Skeletal muscle satellite cell (primary cell): Measurements from ENCODE around the gene SIPA1L2.
"Not testable (repeated sequence)": the region's sequence is repeated elsewhere in the genome, so short reads cannot be mapped to it uniquely, and the experiment has no call there.

Experiments
- H3K27me3 ChIP-seq: 2 replicates; pipeline ENCODE4 v1.7.0; 2013; ENCODE audit warnings: low read length; ENCODE audit not compliant: control insufficient read depth, insufficient read depth
- H3K36me3 ChIP-seq: 2 replicates; pipeline ENCODE4 v1.7.0; 2013; ENCODE audit warnings: mild to moderate bottlenecking, control low read depth, low read length; ENCODE audit not compliant: insufficient read depth
- H3K4me1 ChIP-seq: 2 replicates; pipeline ENCODE4 v1.7.0; 2013; ENCODE audit warnings: low read length; ENCODE audit not compliant: control insufficient read depth, insufficient read depth
- H3K4me2 ChIP-seq: 2 replicates; pipeline ENCODE4 v1.7.0; 2013; ENCODE audit warnings: mild to moderate bottlenecking, low read length
- H3K4me3 ChIP-seq: 2 replicates; pipeline ENCODE4 v1.7.0; 2013; ENCODE audit warnings: low read length
- H3K9ac ChIP-seq: 2 replicates; pipeline ENCODE4 v1.7.0; 2013; ENCODE audit warnings: mild to moderate bottlenecking, low read depth, low read length, moderate library complexity
- H3K9me3 ChIP-seq: replicated peaks from 2 replicates; pipeline ENCODE4 v1.7.0; 2013; ENCODE audit warnings: mild to moderate bottlenecking, control low read depth, low read length

SIPA1L2 gene

DNA sequence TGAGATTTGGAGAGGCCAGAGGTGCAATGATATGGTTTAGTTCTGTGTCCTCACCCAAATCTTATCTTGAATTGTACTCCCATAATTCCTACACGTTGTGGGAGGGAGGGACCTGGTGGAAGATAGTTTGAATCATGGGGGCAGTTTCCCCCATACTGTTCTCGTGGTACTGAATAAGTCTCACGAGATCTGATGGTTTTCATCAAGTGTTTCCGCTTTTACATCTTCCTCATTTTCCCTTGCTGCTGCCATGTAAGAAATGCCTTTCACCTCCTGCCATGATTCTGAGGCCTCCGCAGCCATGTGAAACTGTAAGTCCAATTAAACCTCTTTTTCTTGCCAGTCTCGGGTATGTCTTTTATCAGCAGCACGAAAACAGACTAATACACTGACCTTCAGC, 17.1 kb downstream of the SIPA1L2 start:
- H3K36me3 ChIP-seq, H3K4me2 ChIP-seq, H3K27me3 ChIP-seq, H3K9ac ChIP-seq, H3K4me3 ChIP-seq, H3K9me3 ChIP-seq: not testable (repeated sequence)
- peaks cover 14% of the 10 kb centered on the region for H3K4me1 ChIP-seq

DNA sequence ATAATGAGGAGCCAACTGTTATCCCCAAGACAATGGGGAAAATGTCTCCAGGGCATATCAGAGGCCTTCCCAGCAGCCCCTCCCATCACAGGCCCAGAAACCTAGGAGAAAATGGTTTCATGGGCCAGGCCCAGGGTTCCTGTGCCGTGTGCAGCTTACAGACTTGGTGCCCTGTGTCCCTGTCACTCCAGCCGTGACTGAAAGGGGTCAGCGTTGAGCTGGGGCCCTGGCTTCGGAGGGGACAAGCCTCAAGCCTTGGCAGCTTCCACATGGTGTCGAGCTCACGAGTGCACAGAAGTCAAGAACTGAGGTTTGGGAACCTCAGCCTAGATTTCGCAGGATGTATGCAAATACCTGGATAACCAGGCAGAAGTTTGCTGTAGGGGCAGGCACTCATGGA, 18.1 kb downstream of the SIPA1L2 start:
- H3K4me1 ChIP-seq: peaks cover 14% of the 10 kb centered on the region
- H3K9me3 ChIP-seq: no peaks in the 10 kb centered on the region
- H3K9ac ChIP-seq: no peak overlapping the region
- H3K36me3 ChIP-seq: no peaks in the 10 kb centered on the region
- no peak overlapping the region for H3K4me3 ChIP-seq
- H3K4me2 ChIP-seq: no peak overlapping the region
- H3K27me3 ChIP-seq: no peaks in the 10 kb centered on the region

DNA sequence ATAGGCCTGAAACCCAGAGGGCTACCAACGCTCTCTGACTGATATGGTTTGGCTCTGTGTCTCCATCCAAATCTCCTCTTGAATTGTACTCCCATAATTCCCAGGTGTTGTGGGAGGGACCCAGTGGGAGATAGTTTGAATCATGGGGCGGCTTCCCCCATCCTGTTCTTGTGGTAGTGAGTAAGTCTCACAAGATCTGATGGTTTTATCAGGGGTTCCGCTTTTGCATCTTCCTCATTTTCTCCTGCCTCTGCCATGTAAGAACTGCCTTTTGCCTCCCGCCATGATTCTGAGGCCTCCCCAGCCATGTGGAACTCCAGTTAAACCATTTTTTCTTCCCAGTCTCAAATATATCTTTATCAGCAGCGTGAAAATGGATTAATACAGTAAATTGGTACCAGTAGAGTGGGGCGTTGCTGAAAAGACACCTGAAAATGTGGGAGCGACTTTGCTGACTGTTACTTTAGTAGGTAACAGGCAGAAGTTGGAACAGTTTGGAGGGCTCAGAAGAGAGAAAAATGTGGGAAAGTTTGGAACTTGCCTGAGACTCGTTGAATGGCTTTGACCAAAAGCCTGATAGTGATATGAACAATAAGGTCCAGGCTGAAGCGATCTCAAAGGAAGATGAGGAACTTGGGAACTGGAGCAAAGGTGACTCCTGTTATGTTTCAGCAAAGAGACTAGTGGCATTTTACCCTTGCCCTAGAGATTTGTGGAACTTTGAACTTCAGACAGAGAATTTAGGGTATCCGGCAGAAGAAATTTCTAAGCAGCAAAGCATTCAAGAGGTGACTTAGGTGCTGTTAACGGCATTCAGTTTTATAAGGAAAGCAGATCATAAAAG, 18.8 kb downstream of the SIPA1L2 start:
- H3K4me2 ChIP-seq, H3K9me3 ChIP-seq, H3K36me3 ChIP-seq, H3K4me3 ChIP-seq, H3K27me3 ChIP-seq, H3K9ac ChIP-seq: not testable (repeated sequence)
- peaks cover 14% of the 10 kb centered on the region for H3K4me1 ChIP-seq

DNA sequence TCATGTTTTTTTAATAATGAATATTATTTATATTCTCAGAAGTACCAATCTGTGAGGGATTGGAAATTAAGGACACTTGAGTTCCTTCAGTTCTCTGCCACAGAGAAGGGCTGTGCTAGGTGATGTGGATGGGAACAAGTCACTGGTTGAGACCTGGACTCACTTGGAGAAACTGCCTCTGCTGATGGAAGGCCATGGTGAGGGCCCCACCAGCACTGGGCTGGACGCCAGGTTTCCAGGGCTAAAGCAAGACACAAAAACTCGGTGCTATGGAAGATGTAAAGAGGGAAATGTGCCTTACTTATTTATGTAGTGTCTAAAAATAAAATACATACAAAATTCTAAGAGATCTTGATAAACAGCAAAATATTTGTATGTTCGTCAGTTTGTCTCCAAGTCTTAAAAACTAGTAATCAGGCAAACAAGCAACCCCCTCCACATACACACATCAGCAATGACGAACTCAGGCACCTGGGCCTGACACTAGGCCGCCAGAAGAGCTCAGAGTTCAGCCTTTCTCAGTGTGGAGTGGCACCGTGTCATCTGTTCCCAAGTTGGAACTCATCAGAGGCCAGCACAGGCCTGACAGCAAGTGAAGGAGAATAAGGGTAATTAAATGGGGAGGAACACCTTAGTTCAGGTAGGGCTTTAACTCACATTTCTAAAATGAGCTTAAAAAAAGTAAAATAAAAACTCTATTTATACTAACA, 19.6 kb downstream of the SIPA1L2 start:
- no peaks in the 10 kb centered on the region for H3K9me3 ChIP-seq
- H3K27me3 ChIP-seq: no peaks in the 10 kb centered on the region
- no peaks in the 10 kb centered on the region for H3K36me3 ChIP-seq
- peaks cover 14% of the 10 kb centered on the region for H3K4me1 ChIP-seq
- H3K4me2 ChIP-seq: no peak overlapping the region
- H3K4me3 ChIP-seq: no peak overlapping the region
- no peak overlapping the region for H3K9ac ChIP-seq

DNA sequence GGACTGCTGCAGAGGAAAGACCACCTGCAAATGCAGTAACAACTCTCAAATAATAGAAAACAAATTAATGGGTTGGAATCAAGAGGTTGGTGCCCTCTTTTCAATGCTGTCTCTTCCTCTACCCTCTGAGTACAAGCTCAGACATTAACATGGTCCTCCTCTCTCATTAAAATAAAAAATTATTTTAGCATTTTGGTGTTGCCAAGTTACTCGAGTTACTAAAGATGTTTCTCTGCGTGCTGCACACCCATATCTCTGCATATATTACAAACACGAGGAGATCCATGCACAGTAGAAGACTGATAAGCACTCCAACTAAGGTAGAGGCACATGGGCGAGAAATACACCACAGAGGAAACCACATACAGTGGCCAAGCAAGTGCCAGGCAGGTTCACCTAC, 21.5 kb downstream of the SIPA1L2 start:
- Histone ChIP-seq H3K36me3 (no peaks in the 10 kb centered on the region), H3K4me1 (peaks cover 3% of the 10 kb centered on the region), H3K4me3 (no peak overlapping the region), H3K9ac (no peak overlapping the region), H3K4me2 (no peak overlapping the region), H3K27me3 (no peaks in the 10 kb centered on the region), H3K9me3 (no peaks in the 10 kb centered on the region)

DNA sequence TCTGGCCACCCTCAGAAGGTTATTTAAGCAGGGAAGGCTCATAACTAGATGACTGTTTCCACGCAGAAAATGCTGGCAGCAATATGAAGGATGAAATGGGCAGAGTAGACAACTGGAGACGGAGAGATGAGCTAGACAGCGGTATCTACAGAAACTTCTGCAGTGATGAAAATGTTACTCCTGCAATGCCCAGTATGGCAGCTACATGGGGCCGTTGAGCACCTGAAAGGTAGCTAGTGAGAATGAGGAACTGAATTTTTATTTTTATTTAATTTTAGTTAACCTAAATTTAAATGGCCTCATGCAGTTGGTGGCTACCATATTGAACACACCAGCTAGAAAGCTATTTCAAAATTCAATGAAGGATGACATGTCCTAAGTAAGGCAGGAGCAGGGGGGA, 27.3 kb downstream of the SIPA1L2 start:
- H3K36me3 ChIP-seq: no peaks in the 10 kb centered on the region
- peaks cover 5% of the 10 kb centered on the region for H3K4me1 ChIP-seq
- no peak overlapping the region for H3K9ac ChIP-seq

DNA sequence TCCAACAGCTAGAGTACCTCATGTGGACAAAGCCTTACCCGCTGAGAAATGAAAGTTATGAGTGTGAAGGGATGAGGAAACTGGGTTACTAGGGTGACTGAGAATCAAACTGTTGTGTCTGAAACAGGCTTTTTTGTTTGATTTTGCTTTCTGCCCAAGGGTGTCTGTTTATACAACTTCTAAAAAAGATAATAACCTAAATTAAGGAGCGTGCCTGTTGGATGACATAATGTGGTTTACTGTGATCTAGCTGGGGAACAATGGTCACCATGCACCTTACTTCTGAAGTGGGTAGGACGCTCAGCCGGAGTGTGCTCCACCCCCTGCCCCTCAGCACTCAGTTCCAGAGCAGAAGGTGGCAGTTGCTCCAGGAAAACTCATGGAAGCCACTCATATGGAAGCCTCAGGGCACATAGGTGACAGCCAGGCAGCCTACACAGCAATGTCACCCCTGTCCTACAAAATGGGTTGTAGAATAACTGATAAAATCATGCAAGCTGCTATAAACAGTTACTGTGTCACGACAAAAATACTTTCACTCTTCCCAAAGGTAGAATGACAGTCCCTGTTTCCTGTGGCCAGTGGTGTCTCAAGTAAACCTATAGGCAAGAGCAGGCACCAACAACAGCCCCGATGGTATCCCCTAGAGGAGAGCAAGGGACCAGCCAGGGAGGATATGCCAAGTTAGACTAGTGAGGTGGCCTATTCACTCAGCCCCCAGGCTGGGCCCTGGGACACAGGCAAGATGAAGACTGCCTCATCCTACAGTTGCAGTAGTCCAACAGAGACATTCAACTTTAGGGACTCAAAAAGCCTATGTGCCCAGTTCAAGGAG, 29.3 kb downstream of the SIPA1L2 start:
- Histone ChIP-seq H3K4me1 (peaks cover 5% of the 10 kb centered on the region), H3K4me2 (no peak overlapping the region), H3K9me3 (no peaks in the 10 kb centered on the region), H3K36me3 (no peaks in the 10 kb centered on the region), H3K4me3 (no peak overlapping the region), H3K27me3 (no peaks in the 10 kb centered on the region), H3K9ac (no peak overlapping the region)

More for the DNA sequence above, 27.3 kb downstream of the SIPA1L2 start:
- Histone ChIP-seq H3K27me3 (no peaks in the 10 kb centered on the region), H3K4me3 (no peak overlapping the region), H3K4me2 (no peak overlapping the region), H3K9me3 (no peaks in the 10 kb centered on the region)

DNA sequence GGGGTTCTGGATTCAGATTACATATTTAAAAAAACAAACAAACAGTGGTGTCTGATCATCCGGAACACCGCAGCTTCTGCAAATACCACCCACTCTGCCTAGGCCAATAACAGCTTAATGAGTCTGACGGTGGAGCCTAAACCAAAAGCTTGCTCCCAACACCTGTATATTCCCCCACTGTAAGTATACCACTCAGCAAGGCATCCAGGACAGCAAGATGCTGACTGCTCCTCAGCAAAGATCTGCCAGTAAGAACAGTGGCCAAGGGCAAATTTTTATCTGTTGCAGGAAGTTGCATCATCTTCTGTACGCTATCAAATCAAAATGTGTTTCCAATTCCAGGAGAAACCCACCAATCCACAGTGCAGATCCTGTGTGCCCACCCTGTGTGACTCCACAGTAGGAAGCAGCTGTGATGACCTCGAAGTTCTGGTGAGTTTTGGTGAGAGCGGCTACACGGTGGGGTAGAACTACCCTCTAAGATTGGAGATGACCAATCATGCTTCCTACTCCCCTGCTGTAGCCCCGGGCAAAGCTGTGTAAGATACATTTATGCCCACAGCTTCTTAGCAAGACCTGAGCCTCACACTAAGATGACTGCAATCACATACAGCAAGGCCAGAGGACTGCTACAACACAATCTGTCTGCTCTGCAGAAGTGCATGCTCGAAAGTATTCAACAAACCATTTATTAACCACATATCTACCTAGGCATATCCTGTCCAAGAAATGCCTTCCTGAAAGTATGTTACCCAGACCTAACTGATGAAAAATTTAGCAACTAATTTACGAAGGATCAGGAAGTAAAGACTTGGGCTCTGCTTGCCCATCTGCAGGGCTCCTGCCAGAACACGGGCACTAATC, 30.5 kb downstream of the SIPA1L2 start:
- H3K9me3 ChIP-seq: no peaks in the 10 kb centered on the region
- no peak overlapping the region for H3K9ac ChIP-seq
- no peaks in the 10 kb centered on the region for H3K27me3 ChIP-seq
- H3K4me1 ChIP-seq: peaks cover 5% of the 10 kb centered on the region
- no peaks in the 10 kb centered on the region for H3K36me3 ChIP-seq
- no peak overlapping the region for H3K4me3 ChIP-seq
- no peak overlapping the region for H3K4me2 ChIP-seq

DNA sequence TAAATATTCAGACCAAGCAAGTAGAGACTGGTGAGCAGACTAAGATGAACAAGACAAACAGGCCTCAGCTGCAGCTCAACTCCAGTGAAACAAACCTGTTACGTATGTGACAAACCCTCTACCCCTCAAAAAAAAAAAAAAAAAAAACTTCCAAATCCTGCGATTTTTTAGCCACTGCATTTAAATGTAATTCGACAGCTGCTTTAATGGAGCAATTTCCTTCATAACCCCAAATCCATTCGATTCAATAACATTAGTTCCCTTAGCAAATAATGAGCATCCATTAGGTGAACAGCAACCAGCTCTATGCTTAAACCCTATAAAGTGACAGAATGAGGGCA, 31.1 kb downstream of the SIPA1L2 start:
- Histone ChIP-seq H3K4me1 (peaks cover 5% of the 10 kb centered on the region), H3K4me3 (no peak overlapping the region), H3K4me2 (no peak overlapping the region), H3K9ac (no peak overlapping the region), H3K9me3 (no peaks in the 10 kb centered on the region), H3K27me3 (no peaks in the 10 kb centered on the region), H3K36me3 (no peaks in the 10 kb centered on the region)

DNA sequence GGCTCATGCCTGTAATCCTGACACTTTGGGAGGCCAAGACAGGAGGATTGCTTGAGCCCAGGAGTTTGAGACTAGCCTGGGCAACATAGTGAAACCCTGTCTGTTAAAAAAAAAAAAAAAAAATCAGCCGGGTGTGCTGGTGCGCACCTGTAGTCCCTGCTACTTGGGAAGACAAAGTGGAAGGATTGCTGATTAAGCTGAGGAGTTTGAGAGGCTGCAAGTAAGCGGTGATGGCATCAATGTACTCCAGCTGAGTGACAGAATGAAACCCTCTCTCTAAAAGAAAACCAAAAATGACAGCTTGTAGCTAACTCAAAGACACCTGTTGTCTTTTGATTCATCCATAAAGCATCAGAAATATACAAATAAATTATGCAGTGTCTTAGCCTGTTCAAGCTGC, 31.8 kb downstream of the SIPA1L2 start:
- Histone ChIP-seq H3K9me3 (no peaks in the 10 kb centered on the region), H3K4me1 (peaks cover 5% of the 10 kb centered on the region), H3K27me3 (no peaks in the 10 kb centered on the region), H3K4me2 (no peak overlapping the region), H3K9ac (no peak overlapping the region), H3K36me3 (no peaks in the 10 kb centered on the region), H3K4me3 (no peak overlapping the region)

DNA sequence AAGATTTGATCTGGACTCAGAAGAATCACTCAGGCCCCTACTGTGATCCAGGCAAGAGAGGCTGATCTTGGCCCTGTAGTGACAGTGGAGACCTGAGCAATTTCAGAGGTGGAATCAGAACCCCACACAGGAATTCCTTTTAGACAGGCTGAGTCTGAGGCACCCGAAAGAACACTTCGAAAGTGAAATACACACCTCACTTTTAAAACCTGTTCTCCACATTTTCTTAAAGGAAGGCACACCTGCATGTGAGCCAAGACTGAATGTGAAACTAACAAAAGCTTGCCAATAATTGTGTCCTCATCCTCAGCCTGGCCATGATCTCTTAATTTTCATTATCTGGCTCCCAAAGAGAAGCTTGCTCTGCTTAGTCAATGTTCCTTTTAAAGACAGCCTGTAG, 32.2 kb downstream of the SIPA1L2 start:
- Histone ChIP-seq H3K9me3 (no peaks in the 10 kb centered on the region), H3K4me2 (no peak overlapping the region), H3K36me3 (no peaks in the 10 kb centered on the region), H3K4me3 (no peak overlapping the region), H3K27me3 (no peaks in the 10 kb centered on the region), H3K4me1 (peaks cover 5% of the 10 kb centered on the region), H3K9ac (no peak overlapping the region)
